ENCODE measurements around the gene CYFIP1. TPM values are rescaled to one million over a fixed set of nuclear protein-coding genes. Genes with fewer than 3 reads are reported as not detected.

CYFIP1 gene
- total RNA-seq, 4 donors from 2014 or later, result 77.4 to 121 (median 101) TPM

DNA sequence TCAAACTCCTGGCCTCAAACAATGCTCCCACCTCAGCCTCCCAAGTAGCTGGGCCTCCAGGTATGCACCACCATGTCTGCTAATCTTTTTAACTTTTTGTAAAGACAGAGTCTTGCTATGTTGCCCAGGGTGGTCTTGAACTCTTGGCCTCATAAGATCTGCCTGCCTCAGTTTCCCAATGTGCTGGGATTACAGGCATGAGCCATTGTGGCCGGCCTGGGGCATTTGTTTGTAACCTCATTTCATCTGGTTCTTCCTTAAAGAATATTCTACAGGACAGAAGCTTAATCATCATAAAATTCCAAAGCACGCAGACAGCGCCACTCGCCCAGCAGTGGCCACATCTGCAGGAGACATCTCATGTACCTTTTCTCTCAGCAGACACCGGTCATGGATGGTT is 23.6 kb upstream of the CYFIP1 start:
- H3K9me3 ChIP-seq, result no peaks in the 10 kb centered on the region
- H3K4me1 ChIP-seq, result no peaks in the 10 kb centered on the region
- peaks cover 0 to 98% (median 20%) of the 10 kb centered on the region in 3 donors for H3K36me3 ChIP-seq
- no peaks in the 10 kb centered on the region for H3K27me3 ChIP-seq
- TF ChIP-seq POLR2A (IDR thresholded peaks at IDR 0.05) (no peak), EP300 (IDR thresholded peaks at IDR 0.05) (no peak)
- H3K4me3 ChIP-seq, result no peak overlapping the region
- H3K27ac ChIP-seq, result no peak overlapping the region
- no peak for DNase-seq (ENCODE audit: low spot score in 2 of 2)
- 94 to 96% methylated on average over 5 of the region's 5 CpGs for WGBS, 2 donors

DNA sequence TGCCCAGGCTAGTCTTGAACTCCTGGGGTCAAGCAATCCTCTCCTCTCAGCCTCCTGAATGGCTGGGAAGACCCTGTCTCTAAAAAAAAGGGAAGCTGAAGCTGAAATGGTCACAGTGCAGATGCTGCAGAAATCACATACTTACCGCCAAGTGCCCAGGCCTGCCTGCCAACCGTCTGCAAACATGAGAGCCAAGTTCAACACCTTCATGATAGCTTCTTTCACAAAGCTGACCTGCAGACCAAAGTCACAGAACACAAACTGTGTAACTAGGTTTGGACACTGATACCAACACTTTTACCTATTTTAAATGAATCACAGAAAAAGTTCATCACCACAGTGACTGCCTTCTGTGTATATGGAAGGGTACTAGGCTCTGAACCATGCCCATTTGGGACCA is 22.8 kb upstream of the CYFIP1 start:
- no peak overlapping the region for H3K4me3 ChIP-seq
- H3K36me3 ChIP-seq, result peaks cover 0 to 98% (median 16%) of the 10 kb centered on the region in 3 donors
- no peaks in the 10 kb centered on the region for H3K27me3 ChIP-seq
- TF ChIP-seq EP300 (IDR thresholded peaks at IDR 0.05) (no peak), POLR2A (IDR thresholded peaks at IDR 0.05) (no peak)
- TF ChIP-seq, protein P1, sequence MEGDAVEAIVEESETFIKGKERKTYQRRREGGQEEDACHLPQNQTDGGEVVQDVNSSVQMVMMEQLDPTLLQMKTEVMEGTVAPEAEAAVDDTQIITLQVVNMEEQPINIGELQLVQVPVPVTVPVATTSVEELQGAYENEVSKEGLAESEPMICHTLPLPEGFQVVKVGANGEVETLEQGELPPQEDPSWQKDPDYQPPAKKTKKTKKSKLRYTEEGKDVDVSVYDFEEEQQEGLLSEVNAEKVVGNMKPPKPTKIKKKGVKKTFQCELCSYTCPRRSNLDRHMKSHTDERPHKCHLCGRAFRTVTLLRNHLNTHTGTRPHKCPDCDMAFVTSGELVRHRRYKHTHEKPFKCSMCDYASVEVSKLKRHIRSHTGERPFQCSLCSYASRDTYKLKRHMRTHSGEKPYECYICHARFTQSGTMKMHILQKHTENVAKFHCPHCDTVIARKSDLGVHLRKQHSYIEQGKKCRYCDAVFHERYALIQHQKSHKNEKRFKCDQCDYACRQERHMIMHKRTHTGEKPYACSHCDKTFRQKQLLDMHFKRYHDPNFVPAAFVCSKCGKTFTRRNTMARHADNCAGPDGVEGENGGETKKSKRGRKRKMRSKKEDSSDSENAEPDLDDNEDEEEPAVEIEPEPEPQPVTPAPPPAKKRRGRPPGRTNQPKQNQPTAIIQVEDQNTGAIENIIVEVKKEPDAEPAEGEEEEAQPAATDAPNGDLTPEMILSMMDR (IDR thresholded peaks at IDR 0.05), result no peak
- H3K4me1 ChIP-seq, result no peaks in the 10 kb centered on the region
- no peaks in the 10 kb centered on the region for H3K9me3 ChIP-seq
- DNase-seq (ENCODE audit: low spot score in 2 of 2), result no peak
- H3K27ac ChIP-seq, result no peak overlapping the region
- WGBS, 2 donors, result 86 to 90% methylated on average over 2 of the region's 2 CpGs

DNA sequence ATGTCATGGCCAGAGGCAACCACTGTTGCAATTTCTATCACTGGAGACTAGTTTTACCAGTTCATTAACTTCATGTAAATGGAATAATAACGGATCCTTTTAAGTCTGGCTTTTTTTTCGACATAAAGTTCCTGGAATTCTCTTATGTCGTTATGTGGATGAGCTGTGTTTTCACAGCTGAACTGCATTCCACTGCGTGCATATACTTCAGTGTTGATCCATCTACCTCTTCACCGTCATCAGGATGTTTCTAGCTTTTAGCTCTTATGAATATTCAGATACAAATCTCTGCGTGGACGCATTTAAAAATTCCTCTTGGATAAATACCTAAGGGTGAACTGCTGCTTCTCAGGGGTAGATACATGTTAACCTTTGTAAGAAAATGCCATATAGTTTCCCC is 15.6 kb upstream of the CYFIP1 start:
- peaks cover 0 to 92% (median 0%) of the 10 kb centered on the region in 3 donors for H3K36me3 ChIP-seq

DNA sequence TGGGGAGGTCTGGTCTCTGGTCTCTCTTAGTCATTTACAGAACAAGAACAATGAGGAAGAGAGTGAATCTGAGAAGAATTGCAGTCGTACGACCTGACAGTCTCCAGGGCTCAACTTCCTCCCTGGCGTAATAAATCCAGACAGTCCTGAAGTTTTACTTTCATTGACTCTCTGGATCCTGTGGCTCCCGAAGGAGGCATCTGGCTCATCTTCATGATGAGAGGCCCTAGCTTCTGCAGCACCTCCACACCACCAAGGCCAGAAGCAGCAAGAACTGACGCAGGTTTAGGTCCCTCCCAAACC is 11.8 kb upstream of the CYFIP1 start:
- H3K4me3 ChIP-seq, result no peak overlapping the region
- DNase-seq (ENCODE audit: low spot score in 2 of 2), result no peak
- no peaks in the 10 kb centered on the region for H3K9me3 ChIP-seq
- TF ChIP-seq, protein P1 (IDR thresholded peaks at IDR 0.05), result no peak
- no peak for TF ChIP-seq EP300 (IDR thresholded peaks at IDR 0.05)
- no peak for TF ChIP-seq POLR2A (IDR thresholded peaks at IDR 0.05)
- peaks cover 0 to 55% (median 0%) of the 10 kb centered on the region in 3 donors for H3K36me3 ChIP-seq
- no peaks in the 10 kb centered on the region for H3K4me1 ChIP-seq
- WGBS, 2 donors, result 48 to 64% methylated on average over 5 of the region's 5 CpGs
- H3K27me3 ChIP-seq, result no peaks in the 10 kb centered on the region
- H3K27ac ChIP-seq, result no peak overlapping the region

More for the DNA sequence above, 15.6 kb upstream of the CYFIP1 start:
- no peaks in the 10 kb centered on the region for H3K27me3 ChIP-seq
- no peaks in the 10 kb centered on the region for H3K4me1 ChIP-seq
- TF ChIP-seq POLR2A (IDR thresholded peaks at IDR 0.05) (no peak), EP300 (IDR thresholded peaks at IDR 0.05) (no peak)
- TF ChIP-seq, protein P1 (IDR thresholded peaks at IDR 0.05), result no peak
- no peak for DNase-seq (ENCODE audit: low spot score in 2 of 2)
- H3K4me3 ChIP-seq, result no peak overlapping the region
- WGBS, 2 donors, result 78 to 81% methylated on average over 7 of the region's 7 CpGs
- no peak overlapping the region for H3K27ac ChIP-seq
- H3K9me3 ChIP-seq, result no peaks in the 10 kb centered on the region

DNA sequence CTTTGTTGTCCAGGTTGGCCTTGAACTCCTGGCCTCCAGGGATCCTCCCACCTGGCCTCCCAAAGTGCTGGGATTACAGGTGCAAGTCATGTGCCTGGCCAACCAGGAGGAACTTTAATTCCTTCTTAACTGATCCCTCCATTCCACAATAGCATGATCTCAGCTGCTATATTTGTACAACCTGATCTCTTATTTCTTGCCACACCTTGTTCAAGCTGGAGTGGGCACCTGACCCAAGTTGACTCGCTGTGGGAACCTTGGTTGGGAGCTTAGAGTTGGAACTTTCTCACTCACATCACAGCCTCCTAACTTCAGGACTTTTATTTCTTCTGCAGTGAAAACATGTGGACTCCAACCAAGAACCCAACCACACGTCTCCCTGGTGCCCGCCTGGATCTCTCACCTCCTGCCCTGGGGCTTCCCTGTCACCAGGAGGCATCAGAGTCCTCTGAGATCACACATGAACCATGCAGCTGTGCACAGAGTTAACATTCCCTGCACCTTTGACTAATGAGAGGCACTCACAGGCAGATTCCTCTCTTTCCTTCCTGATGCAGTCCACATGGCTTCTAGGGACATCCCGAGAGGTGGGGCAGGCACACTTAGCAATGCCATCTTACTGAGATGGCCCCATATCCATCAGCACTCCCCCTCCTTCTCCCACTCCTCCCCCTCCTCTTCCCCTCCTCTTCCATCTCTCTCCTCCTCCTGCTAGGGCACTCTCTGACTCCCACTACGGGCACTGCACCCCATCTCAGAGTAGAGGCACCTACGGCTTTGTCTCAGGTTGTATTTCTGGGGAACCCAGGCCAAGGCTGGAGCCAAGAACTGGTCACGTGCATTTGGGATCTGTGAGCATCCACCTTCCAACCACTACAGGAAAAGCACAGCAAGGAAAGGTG is 9.7 kb upstream of the CYFIP1 start:
- no peaks in the 10 kb centered on the region for H3K4me1 ChIP-seq
- DNase-seq (ENCODE audit: low spot score in 2 of 2), result no peak
- WGBS, 2 donors, result 74 to 78% methylated on average over 7 of the region's 7 CpGs
- peaks cover 0 to 33% (median 0%) of the 10 kb centered on the region in 3 donors for H3K36me3 ChIP-seq
- no peak overlapping the region for H3K4me3 ChIP-seq
- no peaks in the 10 kb centered on the region for H3K9me3 ChIP-seq
- TF ChIP-seq, protein P1 (IDR thresholded peaks at IDR 0.05), result no peak
- TF ChIP-seq EP300 (IDR thresholded peaks at IDR 0.05), result no peak
- no peak for TF ChIP-seq POLR2A (IDR thresholded peaks at IDR 0.05)
- no peak overlapping the region for H3K27ac ChIP-seq
- H3K27me3 ChIP-seq, result no peaks in the 10 kb centered on the region

Data from tibial nerve (tissue), 4 donors.